GM18951 (cell line): ENCODE measurements around the gene NR5A1.

Source experiments
- POLR2A ChIP-seq: IDR thresholded peaks from 4 replicates; pipeline ENCODE4 v1.6.1; 2011; ENCODE audit warnings: mild to moderate bottlenecking; ENCODE audit not compliant: insufficient read length, insufficient read depth; ENCODE audit errors: extremely low read depth
- in situ Hi-C: fragments of 300-500 bp; cut with MboI; formaldehyde crosslinking; loops from one replicate; pipeline ENCODE4 v1.12.0; 2022; ENCODE audit warnings: low sequenced_read_pairs, mixed read lengths, inconsistent platforms; ENCODE audit not compliant: unreplicated experiment

The NR5A1 gene

DNA sequence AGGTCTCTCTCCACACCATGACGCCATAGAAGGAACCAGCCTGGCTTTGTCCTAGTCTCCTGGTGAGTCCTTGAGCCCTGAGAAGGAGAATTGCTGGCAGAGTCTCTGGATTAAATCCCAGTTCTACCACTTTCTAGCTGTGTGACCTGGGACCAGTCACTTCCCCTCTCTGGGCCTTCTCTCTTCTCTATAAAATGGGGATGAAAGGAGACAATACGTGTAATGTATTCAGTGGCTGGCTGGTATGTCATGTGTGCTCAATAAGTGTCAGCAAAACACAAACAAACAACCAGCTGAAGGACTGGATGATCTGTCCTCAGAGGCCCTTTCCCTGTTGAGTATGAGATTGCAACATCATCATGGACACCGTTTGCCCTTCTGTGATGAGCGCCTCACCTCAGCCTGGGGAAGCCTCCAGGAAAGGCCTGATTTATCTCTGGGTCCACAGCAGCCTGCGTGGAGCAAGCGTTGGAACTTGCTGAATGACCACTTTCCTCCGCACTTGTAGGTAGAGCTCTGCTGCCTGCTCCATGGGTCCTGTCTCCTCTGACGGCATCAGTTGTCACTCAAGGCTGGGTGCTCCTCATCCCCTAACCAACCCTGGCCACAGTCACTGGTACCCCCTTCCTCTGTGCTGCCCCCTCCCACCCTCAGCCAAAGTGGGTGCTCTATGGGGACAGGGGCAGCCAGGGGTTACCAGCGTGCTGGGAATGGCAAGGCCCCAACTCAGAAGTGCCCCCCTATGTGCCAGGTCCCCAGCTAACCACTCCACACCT, 3.6 kb upstream of the NR5A1 start:
- no peak for TF ChIP-seq POLR2A
- in situ Hi-C loops, result no loop called here

DNA sequence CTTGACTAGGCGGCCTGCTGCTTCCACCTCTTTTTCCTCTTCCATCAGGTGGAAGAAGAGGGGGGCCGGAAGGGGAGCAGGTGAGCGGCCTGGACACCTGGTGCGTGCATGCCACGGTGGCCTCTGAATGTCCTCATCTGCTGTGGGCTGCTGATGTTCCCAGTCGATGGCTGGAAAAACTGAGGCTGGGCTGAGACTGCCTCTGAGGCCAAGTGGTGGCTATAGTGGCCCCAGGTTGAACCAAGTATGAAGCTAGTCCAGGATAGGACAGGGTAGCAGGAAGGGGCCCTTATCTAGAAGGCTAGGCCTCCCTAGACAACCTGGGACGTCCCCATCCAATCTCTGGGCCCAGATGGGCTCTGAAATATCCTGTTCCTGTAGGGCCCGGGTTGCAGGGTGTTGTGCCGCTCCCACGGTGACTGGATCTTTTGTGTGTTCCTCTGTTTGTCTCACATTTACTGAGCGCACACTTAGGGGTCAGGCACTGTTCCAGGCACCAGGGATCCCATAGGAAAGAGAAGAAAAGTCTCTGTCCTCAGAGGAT, 753 bp upstream of the NR5A1 start:
- in situ Hi-C loops, result no loop called here
- TF ChIP-seq POLR2A, result no peak

DNA sequence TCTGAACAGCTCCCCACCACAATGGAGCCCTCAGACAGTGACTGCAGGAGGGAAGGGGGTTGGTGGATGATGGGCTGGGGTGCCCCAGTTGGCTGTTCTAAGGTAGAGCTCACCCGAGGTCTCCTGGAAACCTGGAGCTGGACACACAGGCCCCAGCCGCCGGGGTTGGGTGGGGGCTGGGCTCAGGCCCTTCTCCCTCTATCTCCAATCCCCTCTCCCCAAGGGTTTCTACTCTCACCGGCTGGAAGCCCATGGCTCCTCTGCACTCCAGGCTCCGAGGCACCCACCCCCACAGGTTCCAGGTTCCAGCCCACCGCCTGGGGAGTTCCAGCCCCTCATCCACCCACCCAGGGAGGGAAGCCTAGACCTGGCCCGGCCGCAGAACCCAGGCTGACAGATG, 766 bp downstream of the NR5A1 start:
- in situ Hi-C loops, result no loop called here
- no peak for TF ChIP-seq POLR2A

GRCh38 chr9:124505901-124506346, 1.3 kb downstream of the NR5A1 start:
- in situ Hi-C loops, result no loop called here
- TF ChIP-seq POLR2A, result no peak

DNA sequence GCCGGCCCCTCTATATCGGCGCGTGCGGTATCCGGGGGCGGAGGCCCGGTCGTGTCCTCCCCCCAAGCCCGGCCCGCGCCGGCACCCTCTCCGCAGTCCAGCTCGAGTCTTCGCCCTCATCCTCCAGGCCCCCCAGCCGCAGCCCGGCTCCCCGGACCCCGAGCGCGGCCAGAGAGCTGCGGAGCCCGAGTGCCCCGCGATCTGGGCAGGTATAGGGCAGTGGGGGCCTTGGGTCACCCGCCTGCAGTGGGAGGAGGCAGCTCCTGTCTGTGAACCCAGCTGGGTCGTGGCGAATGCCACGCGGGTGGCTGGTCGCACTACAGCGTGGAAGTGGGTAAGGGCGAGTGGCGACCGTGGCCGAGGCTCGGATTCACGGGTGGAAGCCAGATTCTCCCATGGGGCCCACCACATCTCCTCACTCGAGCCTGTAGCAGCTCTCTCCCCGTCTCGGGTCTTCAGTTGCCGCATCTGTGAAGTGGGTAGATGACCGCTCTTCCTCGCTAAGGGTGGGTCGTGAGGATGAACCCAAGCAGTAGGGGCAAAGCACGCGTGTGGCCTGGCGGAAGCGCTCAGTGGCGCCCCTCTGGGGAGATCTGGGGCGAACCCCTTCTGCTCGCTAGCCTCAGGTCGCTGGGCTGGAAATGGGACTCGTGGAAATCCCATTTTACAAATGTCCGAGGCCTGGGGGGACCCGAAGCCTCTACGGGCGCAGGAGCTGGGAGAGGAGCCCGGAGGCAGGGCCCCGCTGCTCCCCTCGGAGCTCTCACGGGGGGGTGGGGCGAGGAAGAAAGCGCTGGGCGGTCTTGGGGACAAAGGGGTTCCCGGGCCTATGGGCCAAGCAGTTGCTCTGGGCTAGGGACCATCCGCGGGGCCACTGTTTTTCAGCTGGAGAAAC, 1.9 kb downstream of the NR5A1 start:
- no peak for TF ChIP-seq POLR2A
- in situ Hi-C loops, result no loop called here

DNA sequence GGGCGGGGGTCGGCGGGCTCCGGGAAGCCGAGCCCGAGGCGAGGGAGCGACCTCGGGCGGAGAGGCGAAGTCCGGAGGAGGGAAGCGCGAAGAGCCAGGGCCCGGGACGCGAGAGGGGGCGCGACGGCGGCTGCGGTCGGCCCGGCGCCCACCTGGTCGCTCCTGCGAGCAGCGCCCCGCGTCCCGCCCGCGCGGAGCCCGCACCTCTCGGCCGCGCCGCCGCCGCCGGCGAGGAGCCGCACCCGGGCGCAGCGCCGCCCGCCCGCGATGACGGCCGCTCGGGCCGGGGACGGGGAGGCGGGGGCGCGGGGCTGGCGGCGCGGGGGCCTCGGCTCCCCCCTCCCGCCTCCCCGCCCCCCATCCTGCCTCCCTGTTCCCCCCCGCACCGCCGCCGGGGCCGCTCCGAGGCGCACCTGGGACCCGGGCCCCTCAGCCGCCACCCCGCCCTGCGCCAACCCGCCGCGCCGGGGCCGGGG, 2.6 kb downstream of the NR5A1 start:
- in situ Hi-C loops, result no loop called here
- TF ChIP-seq POLR2A, result no peak

DNA sequence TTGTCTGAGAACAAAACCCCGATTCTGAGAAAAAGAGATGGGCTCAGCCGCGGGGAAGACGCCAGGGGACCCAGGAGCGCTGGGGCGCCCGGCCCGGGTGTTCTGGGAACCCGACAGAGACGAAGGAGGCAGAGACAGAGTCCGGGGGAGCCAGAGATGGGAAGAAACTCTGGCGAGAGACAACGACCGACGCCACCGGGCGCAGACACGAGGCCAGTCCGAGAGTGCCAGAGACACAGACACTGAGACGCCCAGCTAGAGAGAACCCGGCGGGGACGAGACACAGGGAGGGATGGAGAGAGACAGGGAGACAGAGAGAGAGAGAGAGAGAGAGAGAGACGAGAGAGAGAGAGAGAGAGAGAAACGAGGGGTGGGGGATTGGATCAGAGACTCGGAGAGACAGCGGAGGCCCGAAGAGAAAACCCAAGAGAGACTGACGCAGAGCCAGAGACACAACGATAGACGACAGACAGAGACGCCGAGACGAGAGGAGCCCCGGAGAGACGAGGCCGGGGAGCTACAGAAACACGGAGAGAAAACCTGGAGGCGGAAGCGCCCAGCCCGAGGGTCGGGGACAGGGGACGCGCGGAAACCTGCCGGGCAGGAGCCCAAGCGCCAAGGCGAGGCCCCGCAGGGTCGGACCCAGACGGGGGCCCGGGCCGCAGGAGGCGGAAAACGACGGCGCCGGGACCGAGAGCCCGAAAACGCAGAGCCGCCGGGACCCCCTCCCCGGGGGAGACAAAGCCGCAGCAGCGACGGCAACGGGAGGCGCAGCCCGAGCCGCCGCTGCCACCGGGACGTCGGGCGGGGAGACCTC, 3.3 kb downstream of the NR5A1 start:
- in situ Hi-C loops, result no loop called here
- no peak for TF ChIP-seq POLR2A

- in situ Hi-C loops, result no loop called here
These were observed 4.2 kb downstream of the NR5A1 start for GRCh38 chr9:124502711-124503702.

DNA sequence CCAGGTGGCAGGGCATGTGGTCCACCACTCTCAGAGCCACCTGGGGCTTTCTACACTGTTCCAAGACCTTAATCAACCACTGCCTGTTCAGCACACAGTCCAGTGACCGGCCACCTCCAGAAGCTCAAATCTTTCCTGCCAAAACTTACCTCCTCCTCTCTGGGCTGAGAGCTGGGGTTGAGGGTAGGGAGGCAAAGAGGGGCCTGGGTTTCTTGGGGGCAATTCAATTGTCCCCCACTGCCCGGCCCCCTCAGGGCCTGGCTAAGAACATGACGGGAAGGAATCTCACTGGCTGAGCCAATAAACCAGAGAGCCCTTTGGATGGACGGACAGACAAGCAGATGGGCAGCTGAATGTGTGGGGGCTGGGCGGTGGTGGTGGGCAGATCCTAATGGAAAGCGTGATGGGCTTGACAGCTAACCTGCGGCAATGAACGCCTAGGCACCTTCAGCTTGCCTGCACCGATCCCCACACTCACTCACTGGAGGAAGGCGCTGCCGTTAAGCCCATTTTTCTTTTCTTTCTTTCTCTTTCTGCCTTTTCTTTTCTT, 5.4 kb downstream of the NR5A1 start:
- TF ChIP-seq POLR2A, result no peak
- in situ Hi-C loops, result no loop called here

More at GRCh38 chr9:124502711-124503702, 4.2 kb downstream of the NR5A1 start:
- no peak for TF ChIP-seq POLR2A

DNA sequence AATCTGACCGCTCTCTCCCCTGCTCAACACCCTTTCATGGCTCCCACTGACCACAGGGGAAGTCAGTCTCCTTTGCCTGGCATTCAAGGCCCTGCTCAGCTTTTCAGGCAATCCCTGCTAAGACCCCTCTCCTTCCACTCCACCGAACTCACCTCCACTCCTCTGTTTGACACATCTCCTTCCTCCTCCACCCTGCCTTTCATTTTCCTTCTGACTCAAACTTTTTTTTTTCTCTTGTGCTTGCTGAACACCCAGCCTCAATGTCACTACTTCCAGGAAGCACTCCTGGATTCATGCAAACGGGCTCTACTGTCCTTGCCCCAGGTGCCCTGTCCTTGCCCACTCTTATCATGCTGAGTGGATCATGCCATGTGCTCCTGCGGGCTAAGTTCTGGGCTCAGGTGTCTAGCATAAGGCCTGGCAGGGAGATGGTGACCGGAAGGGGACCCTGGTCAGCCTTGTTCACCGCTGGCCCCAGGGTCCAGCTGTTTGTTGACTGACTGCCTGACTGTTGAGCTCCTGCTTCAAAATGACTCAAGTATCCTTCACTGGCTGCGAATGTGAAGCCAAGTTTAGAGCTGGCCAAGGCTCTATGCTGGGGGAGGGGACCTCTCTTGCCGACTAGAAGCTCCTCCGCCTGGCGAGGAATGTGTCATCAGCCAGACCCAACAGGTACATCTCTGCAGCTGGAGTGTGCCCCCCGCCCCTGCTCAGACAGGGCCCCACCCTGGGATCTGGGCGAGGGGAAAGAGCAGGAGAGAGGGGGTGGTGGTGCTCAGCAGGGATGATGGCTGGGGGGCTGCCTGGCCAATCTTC, 6.2 kb downstream of the NR5A1 start:
- in situ Hi-C loops, result no loop called here
- TF ChIP-seq POLR2A, result no peak

DNA sequence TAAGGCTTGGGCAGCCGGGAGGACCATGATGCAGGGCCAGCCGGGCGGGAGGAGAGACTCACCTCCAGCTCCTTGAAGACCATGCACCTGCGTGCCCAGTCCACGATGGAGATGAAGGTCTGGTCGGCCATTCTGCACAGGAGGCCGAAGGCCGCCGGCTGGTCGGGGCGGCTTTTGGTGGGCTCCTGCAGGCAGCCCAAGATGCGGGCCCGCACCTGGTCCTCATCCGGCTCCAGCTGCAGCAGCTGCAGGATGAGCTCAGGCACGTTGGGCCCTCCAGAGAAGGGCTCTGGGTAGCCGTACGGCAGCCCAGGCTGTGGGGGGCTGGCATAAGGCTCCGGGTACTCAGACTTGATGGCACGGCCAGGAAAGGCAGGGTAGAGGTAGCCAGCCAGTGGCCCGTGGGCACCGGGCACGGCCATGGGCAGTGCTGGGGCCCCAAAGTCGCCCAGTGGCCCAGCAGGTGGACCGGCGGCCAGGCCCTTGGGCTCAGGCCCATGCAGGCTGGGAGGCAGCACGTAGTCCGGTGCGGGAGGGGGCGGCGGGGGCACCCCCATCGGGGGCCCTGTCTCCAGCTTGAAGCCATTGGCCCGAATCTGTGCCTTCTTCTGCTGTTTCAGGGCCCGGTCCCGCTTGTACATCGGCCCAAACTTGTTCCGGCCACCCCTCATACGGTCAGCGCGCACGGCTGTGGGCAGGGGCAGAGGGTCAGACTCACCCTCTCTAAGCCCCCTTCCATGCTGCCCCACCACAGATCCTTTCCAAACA, 7.0 kb downstream of the NR5A1 start:
- in situ Hi-C loops, result no loop called here
- TF ChIP-seq POLR2A, result no peak
